GM18951 (cell line): ENCODE data around the gene HOXA5.

Experiments
- POLR2A ChIP-seq: IDR thresholded peaks from 4 replicates; pipeline ENCODE4 v1.6.1; 2011; ENCODE audit warnings: mild to moderate bottlenecking; ENCODE audit not compliant: insufficient read length, insufficient read depth; ENCODE audit errors: extremely low read depth
- in situ Hi-C: fragments of 300-500 bp; cut with MboI; formaldehyde crosslinking; loops from one replicate; pipeline ENCODE4 v1.12.0; 2022; ENCODE audit warnings: low sequenced_read_pairs, mixed read lengths, inconsistent platforms; ENCODE audit not compliant: unreplicated experiment

The HOXA5 gene

GRCh38 chr7:27171325-27171636, 27.8 kb upstream of the HOXA5 start:
- no peak for TF ChIP-seq POLR2A
- in situ Hi-C loops = loop anchor here (10.0 kb wide), 1 partner anchor 1316 kb away; no protein-coding TSS in a partner anchor

- no peak for TF ChIP-seq POLR2A
- in situ Hi-C loops = loop anchor here (10.0 kb wide), 1 partner anchor 1316 kb away; no protein-coding TSS in a partner anchor
These were observed 27.2 kb upstream of the HOXA5 start for GRCh38 chr7:27170426-27171324.

- in situ Hi-C loops = loop anchor here (10.0 kb wide), 1 partner anchor 1315 kb away; no protein-coding TSS in a partner anchor
- no peak for TF ChIP-seq POLR2A
These were observed 26.4 kb upstream of the HOXA5 start for GRCh38 chr7:27169658-27170425.

- TF ChIP-seq POLR2A = no peak
- in situ Hi-C loops = no loop called here
These were observed 24.9 kb upstream of the HOXA5 start for GRCh38 chr7:27168265-27168947.

GRCh38 chr7:27167916-27168264, 24.4 kb upstream of the HOXA5 start:
- in situ Hi-C loops = no loop called here
- no peak for TF ChIP-seq POLR2A

GRCh38 chr7:27166531-27167505, 23.3 kb upstream of the HOXA5 start:
- in situ Hi-C loops = no loop called here
- no peak for TF ChIP-seq POLR2A

- in situ Hi-C loops = no loop called here
- no peak for TF ChIP-seq POLR2A
These were observed 22.6 kb upstream of the HOXA5 start for GRCh38 chr7:27165996-27166530.

- TF ChIP-seq POLR2A = peak; percentile 50
- in situ Hi-C loops = no loop called here
These were observed 21.9 kb upstream of the HOXA5 start, which contains the start of gene HOXA9 for GRCh38 chr7:27165089-27165995. HOXA9 (minus strand) TSS chr7:27165537; CDS start chr7:27165457, 80 bp downstream.

- in situ Hi-C loops = no loop called here
- no peak for TF ChIP-seq POLR2A
These were observed 21.0 kb upstream of the HOXA5 start for GRCh38 chr7:27164367-27165088.

GRCh38 chr7:27164045-27164366, 20.5 kb upstream of the HOXA5 start:
- no peak for TF ChIP-seq POLR2A
- in situ Hi-C loops = no loop called here
